GM19372 (cell line): Measurements from ENCODE around the gene HTR3E.
"Not testable (repeated sequence)": the region's sequence is repeated elsewhere in the genome, so short reads cannot be mapped to it uniquely, and the experiment has no call there.

Experiments
- ATAC-seq: cut with Tn5 transposase; IDR thresholded peaks from one replicate; pipeline ENCODE4 v1.9.1; 2021; ENCODE audit warnings: mild to moderate bottlenecking, low read depth, moderate library complexity; ENCODE audit not compliant: unreplicated experiment

Gene HTR3E

DNA sequence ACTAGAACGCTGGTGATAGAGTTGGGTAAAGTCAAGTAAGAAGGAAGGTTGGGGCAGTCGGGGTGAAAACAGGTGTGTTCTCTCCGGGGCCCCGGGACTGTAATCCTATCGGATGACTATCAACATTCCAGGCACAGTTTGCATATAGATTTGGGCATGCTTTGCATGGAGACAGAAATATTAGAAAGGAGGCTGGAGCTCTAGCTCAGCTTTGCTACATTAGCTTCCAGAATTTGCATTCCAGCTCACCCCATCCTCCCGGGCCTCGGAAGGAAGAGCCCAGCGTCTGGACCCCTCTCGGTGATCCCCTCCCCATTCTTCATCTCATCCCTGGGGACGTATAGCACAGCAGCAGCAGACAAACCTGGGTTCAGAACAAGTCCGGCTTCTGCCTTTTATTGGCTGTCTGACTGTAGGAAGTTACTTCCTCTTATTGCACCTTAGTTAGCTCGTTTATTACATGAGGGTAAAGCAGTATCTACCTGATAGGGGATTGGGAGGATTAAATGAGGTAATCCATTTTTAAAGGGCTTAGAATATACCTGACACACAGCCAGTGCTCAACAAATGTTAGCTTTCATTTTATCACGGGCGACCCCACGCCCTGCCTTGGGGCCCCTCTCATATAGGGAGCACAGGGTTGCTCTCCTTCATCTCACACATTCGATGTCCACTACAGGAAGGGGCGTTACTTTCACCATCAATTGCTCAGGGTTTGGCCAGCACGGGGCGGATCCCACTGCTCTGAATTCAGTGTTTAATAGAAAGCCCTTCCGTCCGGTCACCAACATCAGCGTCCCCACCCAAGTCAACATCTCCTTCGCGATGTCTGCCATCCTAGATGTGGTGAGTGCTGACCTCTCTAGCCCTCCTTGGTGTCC lies 3.2 kb downstream of the HTR3E start:
- no peak for ATAC-seq

DNA sequence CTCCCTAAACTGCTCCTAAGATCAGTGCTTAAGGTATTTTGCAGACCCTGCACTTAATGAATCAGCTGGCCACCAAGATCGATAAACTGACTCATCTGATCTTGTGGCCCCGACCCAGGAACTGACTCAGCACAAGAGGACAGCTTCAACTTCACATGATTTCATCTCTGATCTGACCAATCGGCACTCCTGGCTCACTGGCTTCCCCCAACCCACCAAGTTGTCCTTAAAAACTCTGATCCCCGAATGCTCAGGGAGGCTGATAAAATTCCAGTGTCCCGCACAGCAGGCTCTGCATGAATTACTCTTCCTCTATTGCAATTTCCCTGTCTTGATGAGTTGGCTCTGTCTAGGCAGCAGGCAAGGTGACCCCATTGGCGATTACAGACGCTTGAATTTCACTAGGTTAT lies 13.5 kb downstream of the HTR3E start:
- no peak for ATAC-seq

- ATAC-seq, result no peak
Measured at GRCh38 chr3:184116017-184116416, 19.2 kb downstream of the HTR3E start.

DNA sequence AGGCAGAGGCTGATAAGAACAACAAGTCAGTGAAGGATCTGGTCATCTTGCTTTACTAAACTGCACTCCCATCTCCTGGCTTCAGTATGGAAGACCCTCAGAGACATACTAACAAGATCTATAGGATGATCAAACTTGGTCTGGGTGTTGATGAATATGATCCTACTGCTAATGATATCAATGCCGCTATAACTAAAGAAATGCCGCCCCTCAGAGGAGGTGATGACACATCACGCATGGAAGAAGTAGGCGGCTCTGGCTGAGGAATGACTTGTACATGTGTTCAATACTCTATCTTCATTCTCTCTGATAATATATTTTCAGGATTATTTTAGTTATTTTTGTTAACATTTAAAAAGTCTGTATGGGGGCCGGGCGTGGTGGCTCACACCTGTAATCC lies 20.8 kb downstream of the HTR3E start:
- no peak for ATAC-seq

GRCh38 chr3:184121031-184121430 lies 24.2 kb downstream of the HTR3E start:
- not testable (repeated sequence) for ATAC-seq

DNA sequence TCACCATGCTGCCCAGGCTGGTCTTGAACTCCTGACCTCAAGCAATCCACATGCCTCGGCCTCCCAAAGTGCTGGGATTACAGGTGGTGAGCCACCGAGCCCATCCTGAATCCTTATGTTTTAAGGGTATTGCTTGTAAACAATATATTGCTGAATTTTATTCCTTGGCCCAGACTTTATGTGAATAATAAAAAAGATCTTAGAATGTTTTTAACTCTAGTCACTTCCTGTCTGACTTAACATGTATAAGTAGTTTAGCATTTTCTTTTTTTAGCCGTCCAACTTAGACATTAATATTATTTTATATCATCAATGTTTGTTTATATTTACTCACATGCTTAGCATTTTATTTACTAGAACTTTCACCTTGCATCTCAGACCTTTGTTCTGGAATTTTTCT lies 29.1 kb downstream of the HTR3E start:
- ATAC-seq, result no peak

GRCh38 chr3:184129012-184129411 lies 32.1 kb downstream of the HTR3E start:
- no peak for ATAC-seq

DNA sequence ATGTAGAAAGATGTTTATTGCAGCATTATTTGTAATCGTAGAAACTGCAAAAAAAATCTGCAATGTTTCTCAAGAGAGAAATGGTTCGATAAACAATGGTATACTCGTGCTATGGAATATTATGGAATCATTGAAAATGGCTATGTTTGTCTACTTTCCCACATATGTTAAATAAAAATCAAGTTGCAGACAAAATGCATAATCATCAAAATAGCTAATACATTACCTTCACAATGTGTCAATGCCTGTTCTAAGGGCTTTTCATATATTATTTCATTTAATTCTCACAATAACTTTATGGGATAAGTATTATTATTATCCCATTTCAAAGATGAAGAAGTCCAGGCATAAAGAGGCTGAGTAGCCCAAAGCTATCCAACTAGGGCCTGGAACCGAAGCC lies 36.1 kb downstream of the HTR3E start:
- no peak for ATAC-seq

DNA sequence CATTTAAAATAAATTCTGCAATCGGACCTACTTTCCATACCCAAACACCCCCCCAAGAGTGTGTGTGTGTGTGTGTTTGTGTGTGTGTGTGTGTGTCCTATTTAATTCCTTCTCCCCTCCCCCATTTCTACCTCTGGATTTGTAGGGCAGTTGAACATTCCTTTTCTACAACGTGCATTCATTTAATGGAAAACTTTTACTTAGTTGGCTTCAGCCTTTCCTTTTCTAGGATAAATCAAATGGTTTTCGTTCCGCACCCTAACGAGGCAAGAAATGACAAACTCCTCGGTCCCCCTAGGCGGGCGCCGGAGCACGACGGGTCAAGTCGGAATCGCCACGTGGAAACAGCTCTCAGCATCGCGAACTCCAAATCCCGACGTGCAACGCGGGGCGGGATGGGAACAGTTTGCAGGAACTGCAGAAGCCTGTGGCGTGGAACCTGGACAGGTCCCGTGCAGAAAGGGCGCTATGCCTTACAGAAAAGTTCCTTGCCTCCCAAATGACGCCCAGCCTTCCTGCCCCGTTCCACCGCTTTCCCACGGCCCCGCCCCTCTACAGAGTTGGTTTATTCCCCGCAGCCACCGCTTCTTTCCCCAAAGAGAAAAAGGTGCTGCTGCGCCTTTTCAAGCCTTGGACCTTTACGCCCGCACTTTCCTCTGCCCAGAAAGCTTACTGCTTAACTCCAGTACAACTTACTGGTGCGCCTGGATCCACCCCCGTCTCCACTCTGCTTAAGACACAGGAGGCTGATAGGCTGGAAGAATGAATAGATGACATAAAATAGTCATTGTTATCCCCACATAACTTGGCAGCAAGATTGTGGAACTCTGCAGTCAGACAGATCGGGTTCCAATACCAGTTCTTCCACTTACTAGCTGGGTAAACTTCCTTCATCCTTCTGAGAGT lies 37.2 kb downstream of the HTR3E start:
- ATAC-seq, result no peak

DNA sequence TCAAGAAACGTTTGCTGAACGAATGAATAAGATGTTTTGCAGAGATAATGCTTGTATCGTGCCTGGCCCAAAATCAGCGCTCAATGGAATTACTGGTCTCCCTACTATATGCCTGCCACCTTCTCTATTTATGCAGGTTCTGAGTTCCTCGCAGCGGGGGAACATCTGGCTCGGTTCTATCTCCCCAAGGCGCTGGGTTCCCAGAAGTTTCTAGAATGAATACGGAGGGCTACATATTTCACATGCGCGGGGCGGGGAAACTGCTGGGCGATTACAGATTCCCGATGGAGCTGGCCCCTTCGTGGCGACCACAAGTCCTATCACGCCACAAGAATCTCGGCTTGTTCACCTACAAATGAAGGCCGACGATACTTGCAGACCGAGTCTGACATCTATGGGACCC lies 37.9 kb downstream of the HTR3E start:
- ATAC-seq, result no peak

DNA sequence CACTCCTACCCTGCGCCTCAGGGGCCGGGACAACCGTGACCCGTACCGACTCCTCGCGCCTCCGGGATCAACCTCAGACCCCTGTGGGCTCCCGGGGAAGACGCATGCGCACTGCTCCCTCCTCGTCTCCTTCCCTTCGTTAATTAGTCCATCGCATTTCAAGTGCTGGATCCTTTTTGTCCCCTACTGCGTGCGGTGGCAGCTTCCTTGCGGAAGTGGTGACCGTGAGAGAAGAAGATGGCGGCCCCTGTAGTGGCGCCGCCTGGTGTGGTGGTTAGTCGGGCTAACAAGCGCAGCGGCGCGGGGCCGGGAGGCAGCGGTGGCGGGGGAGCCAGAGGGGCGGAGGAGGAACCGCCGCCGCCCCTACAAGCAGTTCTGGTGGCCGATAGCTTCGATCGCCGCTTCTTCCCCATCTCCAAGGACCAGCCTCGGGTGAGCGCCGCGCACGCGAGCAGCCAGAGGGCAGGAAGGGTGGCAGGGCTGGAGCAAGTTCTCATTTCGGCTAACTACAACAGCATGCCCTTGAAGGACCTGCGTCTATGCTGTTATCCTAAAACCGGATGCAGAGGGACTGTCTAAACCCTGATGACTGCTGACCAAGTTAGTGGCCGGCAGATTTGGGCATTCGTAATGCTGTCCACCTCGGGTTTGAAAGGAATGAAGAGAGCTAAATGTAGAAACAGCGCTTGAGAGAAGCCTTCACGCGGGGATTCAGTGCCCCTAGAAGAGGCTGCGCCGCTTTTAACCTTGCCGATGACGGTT lies 38.5 kb downstream of the HTR3E start, which contains the start of gene EIF2B5:
Gene EIF2B5, plus strand, starts transcription at position 210 of the 762 bp plus-strand sequence. Its CDS starts 28 bp downstream, at position 238.
- ATAC-seq, result peak; percentile 90

- no peak for ATAC-seq
Measured at GRCh38 chr3:184135911-184136260, 39.0 kb downstream of the HTR3E start.

- no peak for ATAC-seq
Measured at GRCh38 chr3:184140436-184140835, 43.6 kb downstream of the HTR3E start.

DNA sequence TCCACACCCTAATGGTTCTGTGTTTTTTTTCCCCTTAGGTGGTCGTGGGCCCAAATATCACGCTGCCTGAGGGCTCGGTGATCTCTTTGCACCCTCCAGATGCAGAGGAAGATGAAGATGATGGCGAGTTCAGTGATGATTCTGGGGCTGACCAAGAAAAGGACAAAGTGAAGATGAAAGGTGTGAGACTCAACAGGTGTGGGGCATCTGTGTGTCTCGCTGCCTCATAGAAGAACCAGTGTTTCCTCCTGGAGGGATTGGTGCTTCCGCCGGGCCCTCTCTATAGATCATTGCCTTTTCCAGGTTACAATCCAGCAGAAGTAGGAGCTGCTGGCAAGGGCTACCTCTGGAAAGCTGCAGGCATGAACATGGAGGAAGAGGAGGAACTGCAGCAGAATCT lies 45.3 kb downstream of the HTR3E start:
- no peak for ATAC-seq

DNA sequence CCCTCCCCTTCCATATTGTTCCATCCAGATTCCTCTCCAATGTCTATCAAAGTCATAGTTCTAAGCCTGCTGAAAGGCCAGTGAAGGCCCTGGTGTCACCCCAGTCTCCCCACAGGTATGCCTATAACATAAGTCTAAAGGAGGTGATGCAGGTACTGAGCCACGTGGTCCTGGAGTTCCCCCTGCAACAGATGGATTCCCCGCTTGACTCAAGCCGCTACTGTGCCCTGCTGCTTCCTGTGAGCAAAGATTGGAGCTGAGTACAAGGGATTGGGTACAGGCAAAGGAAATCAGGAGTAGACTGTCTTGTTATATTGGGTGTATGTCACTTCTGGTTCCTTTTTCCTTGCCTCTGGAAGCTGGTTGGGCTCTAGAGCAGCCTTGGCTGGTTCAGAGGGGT lies 46.5 kb downstream of the HTR3E start:
- ATAC-seq, result no peak

GRCh38 chr3:184144505-184144904 lies 47.6 kb downstream of the HTR3E start:
- ATAC-seq, result no peak

DNA sequence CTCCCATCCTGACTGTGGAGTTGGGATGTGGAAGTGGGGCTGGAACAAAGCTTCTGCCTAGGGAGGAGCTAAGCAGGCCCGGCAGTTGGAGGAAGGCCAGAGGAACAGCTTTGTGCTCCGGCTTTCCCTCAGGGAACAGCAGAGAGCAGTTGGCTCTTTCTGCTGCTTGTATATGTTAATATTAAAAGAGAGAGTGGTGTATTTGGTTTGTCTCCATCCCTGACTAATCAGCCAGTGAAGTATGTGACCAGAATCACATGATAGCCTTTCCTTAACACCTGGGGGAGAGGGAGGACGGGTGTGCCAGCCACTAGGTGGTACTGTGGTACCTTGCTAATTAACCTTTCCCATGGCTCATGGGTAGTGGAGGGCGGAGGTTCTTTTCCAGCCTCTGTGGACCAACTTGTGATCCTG lies 48.3 kb downstream of the HTR3E start:
- ATAC-seq, result no peak

DNA sequence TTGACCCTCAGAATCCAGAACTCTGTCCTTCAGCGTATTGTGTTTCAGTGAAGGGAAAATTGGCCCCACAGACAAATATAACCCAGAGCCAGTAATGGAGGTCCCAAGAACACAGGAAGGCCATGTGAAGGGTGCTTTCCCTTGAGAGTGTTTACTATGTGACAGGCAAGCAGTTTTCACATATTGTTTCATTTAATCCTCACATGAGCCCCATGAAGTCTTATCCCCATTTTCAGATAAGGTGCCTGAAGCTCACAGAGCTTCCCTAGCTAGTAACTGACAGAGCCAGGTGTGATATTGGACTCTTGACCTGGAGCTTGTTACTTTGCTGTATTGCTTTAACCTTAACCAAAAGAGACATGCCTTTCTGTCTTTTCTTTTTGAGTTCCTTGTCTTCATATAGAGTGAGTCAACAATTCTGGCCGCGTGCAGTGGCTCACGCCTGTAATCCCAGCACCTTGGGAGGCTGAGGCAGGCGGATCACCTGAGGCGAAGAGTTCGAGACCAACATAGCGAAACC lies 48.9 kb downstream of the HTR3E start:
- no peak for ATAC-seq

DNA sequence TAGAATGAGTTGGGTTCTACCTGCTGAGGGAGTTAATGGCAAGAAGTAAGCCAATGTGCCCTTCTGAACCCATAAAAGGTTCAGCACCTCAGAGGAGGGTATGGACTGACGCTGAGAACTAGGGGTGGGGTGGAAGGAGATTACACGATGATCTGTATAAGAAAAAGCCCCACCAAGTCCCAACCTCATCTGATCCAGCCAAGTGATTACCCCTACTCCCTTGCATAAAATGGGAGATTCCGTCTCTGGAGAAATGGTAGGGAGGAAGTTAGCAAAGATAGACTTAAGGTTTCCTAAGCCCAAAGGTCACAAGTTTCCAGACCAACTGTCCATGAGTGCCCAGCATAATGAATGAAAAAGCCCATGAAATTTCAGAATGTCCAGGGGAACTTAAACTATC lies 51.2 kb downstream of the HTR3E start:
- no peak for ATAC-seq

GRCh38 chr3:184149123-184149522 lies 52.3 kb downstream of the HTR3E start:
- no peak for ATAC-seq
